SK-N-SH (cell line): ENCODE measurements around the gene C2orf92. TPM values are rescaled to one million over a fixed set of nuclear protein-coding genes. Genes with fewer than 3 reads are reported as not detected.

Source experiments
- CTCF ChIA-PET: fragments of 300-600, 350-600 bp; formaldehyde crosslinking; extraction: SDS; loops from one replicate; lab custom pipeline; 2021; lab: Yijun Ruan, JAX
- POLR2A ChIA-PET: fragments of 350-600 bp; sonication (Branson Sonifier 250); formaldehyde crosslinking; extraction: SDS; loops from one replicate; lab custom pipeline; 2020; ENCODE audit warnings: antibody characterized with exemption, inconsistent platforms; lab: Yijun Ruan, JAX
- DNase-seq: peaks from one replicate; pipeline ENCODE4 v3.0.0; 2012
- H2AFZ ChIP-seq: fragments of 200-600 bp; sonication (generic); 2 replicates; pipeline ENCODE4 v1.8.1; 2016; ENCODE audit warnings: antibody characterized with exemption, mild to moderate bottlenecking, low read depth
- H3F3A ChIP-seq: fragments of 200-600 bp; sonication (generic); replicated peaks from 2 replicates; pipeline ENCODE3; 2016; ENCODE audit warnings: antibody characterized with exemption, mild to moderate bottlenecking; ENCODE audit not compliant: insufficient read depth
- H3K27ac ChIP-seq, 2 experiments: fragments of 200-500 bp in 1 of 2; fragments of 200-600 bp in 1 of 2; sonication (Bioruptor generic) in 1 of 2; sonication (generic), shearing (Covaris generic) in 1 of 2; 2 replicates each; pipeline versions ENCODE4 v1.5.1 to v1.6.1; 2014 to 2016; ENCODE audit warnings: low read depth in 2 of 2, inconsistent platforms in 1 of 2, low read length in 1 of 2, mild to moderate bottlenecking in 1 of 2, mixed read lengths in 1 of 2
- H3K27me3 ChIP-seq: fragments of 200-600 bp; sonication (generic), shearing (Covaris generic); 2 replicates; pipeline ENCODE4 v1.6.1; 2016; ENCODE audit warnings: mixed run types; ENCODE audit not compliant: insufficient read depth
- H3K36me3 ChIP-seq, 2 experiments: fragments of 200-500 bp in 1 of 2; fragments of 200-600 bp in 1 of 2; sonication (Bioruptor generic) in 1 of 2; sonication (generic) in 1 of 2; replicated peaks in 1 of 2; 2 replicates each; pipeline versions ENCODE3 to v1.5.1; 2014 to 2016; ENCODE audit warnings: low read length in 1 of 2, mild to moderate bottlenecking in 1 of 2; ENCODE audit not compliant: insufficient read depth in 2 of 2, control insufficient read depth in 1 of 2
- H3K4me1 ChIP-seq, 2 experiments: fragments of 200-500 bp in 1 of 2; fragments of 200-600 bp in 1 of 2; sonication (Bioruptor generic) in 1 of 2; sonication (generic), shearing (Covaris generic) in 1 of 2; 2 replicates each; pipeline versions ENCODE4 v1.5.1 to v1.6.1; 2014 to 2016; ENCODE audit warnings: low read depth in 1 of 2, low read length in 1 of 2, mixed run types in 1 of 2; ENCODE audit not compliant: insufficient read depth in 2 of 2, control insufficient read depth in 1 of 2
- H3K4me2 ChIP-seq: fragments of 200-600 bp; sonication (generic), shearing (Covaris generic); 2 replicates; pipeline ENCODE4 v1.6.1; 2017; ENCODE audit warnings: mixed run types
- H3K4me3 ChIP-seq, 2 experiments: fragments of 200-500 bp in 1 of 2; fragments of 200-600 bp in 1 of 2; sonication (Bioruptor generic) in 1 of 2; sonication (generic), shearing (Covaris generic) in 1 of 2; 2 replicates each; pipeline versions ENCODE4 v1.5.1 to v1.8.1; 2014 to 2016; ENCODE audit warnings: low read depth in 2 of 2, inconsistent platforms in 1 of 2, low read length in 1 of 2, mild to moderate bottlenecking in 1 of 2, mixed read lengths in 1 of 2, moderate library complexity in 1 of 2
- H3K79me2 ChIP-seq: fragments of 200-600 bp; sonication (generic); 2 replicates; pipeline ENCODE4 v1.8.1; 2017; ENCODE audit warnings: mild to moderate bottlenecking; ENCODE audit not compliant: insufficient read depth
- H3K9ac ChIP-seq: fragments of 200-600 bp; sonication (generic); 2 replicates; pipeline ENCODE4 v1.6.1; 2017; ENCODE audit warnings: mixed run types
- H3K9me2 ChIP-seq: fragments of 200-600 bp; sonication (generic); 2 replicates; pipeline ENCODE4 v1.6.1; 2017; ENCODE audit warnings: mixed run types
- H3K9me3 ChIP-seq: fragments of 200-600 bp; sonication (generic); 2 replicates; pipeline ENCODE4 v1.6.1; 2017; ENCODE audit warnings: mixed run types, mild to moderate bottlenecking, moderate library complexity
- H4K20me1 ChIP-seq: fragments of 200-600 bp; sonication (generic); 2 replicates; pipeline ENCODE4 v1.6.1; 2017; ENCODE audit warnings: mild to moderate bottlenecking, mixed run types; ENCODE audit not compliant: insufficient read depth
- CTCF ChIP-seq: fragments of 200-600 bp; sonication (generic); IDR thresholded peaks from 2 replicates; pipeline ENCODE4 v1.6.1; 2017; ENCODE audit warnings: antibody characterized with exemption, mild to moderate bottlenecking, moderate library complexity
- EP300 ChIP-seq, 2 experiments: IDR thresholded peaks; 2 replicates each; pipeline versions ENCODE4 v1.4.0 to v1.6.1; 2012; ENCODE audit warnings: borderline replicate concordance in 1 of 2, low read depth in 1 of 2, low read length in 1 of 2
- EZH2phosphoT487 ChIP-seq: fragments of 200-600 bp; sonication (generic); IDR thresholded peaks from 2 replicates; pipeline ENCODE4 v1.6.1; 2017; ENCODE audit warnings: low read depth, mixed run types, mild to moderate bottlenecking, antibody characterized with exemption, moderate library complexity, borderline replicate concordance
- FOXM1 ChIP-seq: IDR thresholded peaks from 2 replicates; pipeline ENCODE4 v1.4.0; 2012; ENCODE audit warnings: low read depth, mild to moderate bottlenecking
- GABPA ChIP-seq: IDR thresholded peaks from 2 replicates; pipeline ENCODE4 v1.4.0; 2012; ENCODE audit warnings: low read depth, mild to moderate bottlenecking
- GATA2 ChIP-seq: sonication (generic); formaldehyde crosslinking; IDR thresholded peaks from 2 replicates; pipeline ENCODE4 v1.5.0; 2020; ENCODE audit warnings: mild to moderate bottlenecking, missing genetic modification reagents
- IRF3 ChIP-seq: fragments of 150-350 bp; IDR thresholded peaks from 2 replicates; pipeline ENCODE4 v1.6.1; 2016; ENCODE audit warnings: mild to moderate bottlenecking, low read depth, low read length
- JUND ChIP-seq: IDR thresholded peaks from 2 replicates; pipeline ENCODE4 v1.4.0; 2012
- MAX ChIP-seq: IDR thresholded peaks from 2 replicates; pipeline ENCODE4 v1.4.0; 2012; ENCODE audit warnings: low read depth
- MEF2A ChIP-seq: IDR thresholded peaks from 2 replicates; pipeline ENCODE4 v1.4.0; 2012; ENCODE audit warnings: low read depth, borderline replicate concordance
- POLR2AphosphoS5 ChIP-seq: IDR thresholded peaks from 2 replicates; pipeline ENCODE4 v1.6.1; 2012; ENCODE audit warnings: low read depth, low read length
- RCOR1 ChIP-seq: fragments of 150-350 bp; IDR thresholded peaks from 2 replicates; pipeline ENCODE4 v1.6.1; 2017; ENCODE audit warnings: antibody characterized with exemption, low read length
- RXRA ChIP-seq: IDR thresholded peaks from 2 replicates; pipeline ENCODE4 v1.4.0; 2012; ENCODE audit warnings: low read depth, mild to moderate bottlenecking, borderline replicate concordance
- SMC3 ChIP-seq: IDR thresholded peaks from 2 replicates; pipeline ENCODE4 v1.6.1; 2012; ENCODE audit warnings: low read depth, low read length, improper control_type of control experiment
- TEAD4 ChIP-seq: IDR thresholded peaks from 2 replicates; pipeline ENCODE4 v1.4.0; 2012; ENCODE audit warnings: mild to moderate bottlenecking, borderline replicate concordance; ENCODE audit not compliant: insufficient read depth
- USF1 ChIP-seq: IDR thresholded peaks from 2 replicates; pipeline ENCODE4 v1.4.0; 2012; ENCODE audit warnings: low read depth, borderline replicate concordance
- USF2 ChIP-seq: fragments of 150-350 bp; IDR thresholded peaks from 2 replicates; pipeline ENCODE4 v1.6.1; 2017; ENCODE audit warnings: antibody characterized with exemption, low read length, low read depth, borderline replicate concordance
- ZBTB33 ChIP-seq: IDR thresholded peaks from 2 replicates; pipeline ENCODE4 v1.4.0; 2012; ENCODE audit warnings: low read depth, borderline replicate concordance
- WGBS: methylation state at CpG from one replicate; pipeline ENCODE4 v1.1.6; 2017; ENCODE audit warnings: low lambda C conversion rate; 5-methylcytosine and 5-hydroxymethylcytosine counted together
- polyA plus RNA-seq, 3 experiments: library from polyadenylated mRNA; depleted of rRNA; stranded (reverse); fragments of >200 nt; gene quantifications; 2 replicates each; pipeline ENCODE4 v1.2.3, GENCODE V29; 2012

C2orf92 gene
- polyA plus RNA-seq, 1 of the 3 experiments (the other 2 are of a cell fraction), result 3.1 TPM

- POLR2A ChIA-PET, result interaction anchor here (0.6 to 0.7 kb wide), 3 partner anchors 68 to 412 kb away, joined by 3 to 4 read pairs (median 4); no protein-coding TSS in a partner anchor
- peaks cover 0 to 4% of the 10 kb centered on the region in 2 experiments; a peak in 1 of 4 replicates for H3K4me1 ChIP-seq
- TF ChIP-seq SMC3 (no peak), USF1 (no peak), EP300 (IDR thresholded peaks at IDR 0.05; ENCODE audit: borderline replicate concordance in 1 of 2, low read depth in 1 of 2, low read length in 1 of 2) (no peak), JUND (no peak), FOXM1 (no peak), RXRA (no peak), GATA2 (no peak), TEAD4 (no peak), ZBTB33 (no peak), POLR2AphosphoS5 (no peak), MEF2A (no peak), MAX (no peak), RCOR1 (no peak), USF2 (no peak), IRF3 (no peak), EZH2phosphoT487 (no peak), GABPA (no peak), CTCF (no peak)
- H3K27ac ChIP-seq, result no peak overlapping the region
- H3K4me3 ChIP-seq, result no peak overlapping the region
- no peak for DNase-seq
- no peaks in the 10 kb centered on the region for H4K20me1 ChIP-seq
- H3K9me3 ChIP-seq, result no peaks in the 10 kb centered on the region
- no peak overlapping the region for H3K4me2 ChIP-seq
- CTCF ChIA-PET, result interaction anchor here (0.7 to 0.9 kb wide), 2 partner anchors 37 to 50 kb away, joined by 3 to 4 read pairs; no protein-coding TSS in a partner anchor
- no peaks in the 10 kb centered on the region for H3K27me3 ChIP-seq
- H3F3A ChIP-seq, result no peaks in the 10 kb centered on the region
- 87% methylated on average over 3 of the region's 3 CpGs for WGBS
- H3K9ac ChIP-seq, result no peak overlapping the region
- H3K9me2 ChIP-seq, result no peaks in the 10 kb centered on the region
- no peak overlapping the region for H2AFZ ChIP-seq
- no peaks in the 10 kb centered on the region for H3K79me2 ChIP-seq
- H3K36me3 ChIP-seq, result peaks cover 0 to 6% of the 10 kb centered on the region in 2 experiments
Measured at GRCh38 chr2:97747285-97747684, 77.8 kb downstream of the C2orf92 start.
